Uterus (tissue), 2 donors: ENCODE results near the gene NXN.

Experiments
- POLR2A ChIP-seq, 2 donors: fragments of 450-650 bp; IDR thresholded peaks; one replicate each; pipeline ENCODE4 v1.6.1; 2016; ENCODE audit warnings: antibody characterized with exemption in 2 of 2, mild to moderate bottlenecking in 1 of 2, moderate library complexity in 1 of 2
- TF ChIP-seq, protein P1 (sequence below), 4 experiments: fragments of 200-600 bp in 2 of 4; fragments of 450-650 bp in 2 of 4; sonication (generic) in 2 of 4; IDR thresholded peaks; one replicate each; pipeline ENCODE4 v1.5.1; 2016 to 2019; ENCODE audit warnings: antibody characterized with exemption in 4 of 4, mild to moderate bottlenecking in 2 of 4, moderate library complexity in 1 of 4

DNA sequence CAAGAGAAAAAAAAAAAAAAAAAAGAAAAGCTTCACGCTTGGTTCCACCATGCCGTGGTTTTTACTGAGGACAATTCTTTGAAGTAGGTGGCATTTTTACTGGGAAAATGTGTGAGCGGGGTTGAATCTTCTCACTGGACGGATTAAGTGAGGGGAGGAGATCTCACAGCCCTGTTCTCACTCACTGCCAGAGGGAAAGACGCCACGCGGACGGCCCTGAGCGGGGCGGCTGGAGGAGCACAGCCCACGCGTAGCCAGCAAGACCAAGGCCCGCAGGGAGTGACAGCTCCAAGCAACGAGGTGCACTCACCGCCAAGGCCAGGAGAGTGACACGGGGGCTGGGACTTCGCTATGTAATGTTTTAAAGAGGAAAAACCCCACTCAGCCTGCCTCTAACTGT lies 154.4 kb downstream of the NXN start:
- TF ChIP-seq, protein P1, sequence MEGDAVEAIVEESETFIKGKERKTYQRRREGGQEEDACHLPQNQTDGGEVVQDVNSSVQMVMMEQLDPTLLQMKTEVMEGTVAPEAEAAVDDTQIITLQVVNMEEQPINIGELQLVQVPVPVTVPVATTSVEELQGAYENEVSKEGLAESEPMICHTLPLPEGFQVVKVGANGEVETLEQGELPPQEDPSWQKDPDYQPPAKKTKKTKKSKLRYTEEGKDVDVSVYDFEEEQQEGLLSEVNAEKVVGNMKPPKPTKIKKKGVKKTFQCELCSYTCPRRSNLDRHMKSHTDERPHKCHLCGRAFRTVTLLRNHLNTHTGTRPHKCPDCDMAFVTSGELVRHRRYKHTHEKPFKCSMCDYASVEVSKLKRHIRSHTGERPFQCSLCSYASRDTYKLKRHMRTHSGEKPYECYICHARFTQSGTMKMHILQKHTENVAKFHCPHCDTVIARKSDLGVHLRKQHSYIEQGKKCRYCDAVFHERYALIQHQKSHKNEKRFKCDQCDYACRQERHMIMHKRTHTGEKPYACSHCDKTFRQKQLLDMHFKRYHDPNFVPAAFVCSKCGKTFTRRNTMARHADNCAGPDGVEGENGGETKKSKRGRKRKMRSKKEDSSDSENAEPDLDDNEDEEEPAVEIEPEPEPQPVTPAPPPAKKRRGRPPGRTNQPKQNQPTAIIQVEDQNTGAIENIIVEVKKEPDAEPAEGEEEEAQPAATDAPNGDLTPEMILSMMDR (IDR thresholded peaks at IDR 0.05): peak in 1 of 4 experiments; percentile 12
- no peak for TF ChIP-seq POLR2A (IDR thresholded peaks at IDR 0.05)
